H1 (cell line): ENCODE measurements around the gene LDAH. TPM values are rescaled to one million over a fixed set of nuclear protein-coding genes. Genes with fewer than 3 reads are reported as not detected.

Experiments used
- CTCF ChIA-PET: fragments of 300-600 bp; sonication (Branson Sonifier 250); formaldehyde crosslinking; loops from one replicate; lab custom pipeline; 2021; ENCODE audit not compliant: partially characterized antibody; lab: Charles Lee
- POLR2A ChIA-PET: fragments of 300-600 bp; sonication (Branson Sonifier 250); formaldehyde crosslinking; loops from one replicate; lab custom pipeline; 2021; ENCODE audit warnings: inconsistent platforms; ENCODE audit not compliant: partially characterized antibody; lab: Charles Lee
- DNase-seq, 2 experiments: peaks; one replicate each; pipeline versions ENCODE4 v3.0.0 to v3.0.0-alpha.2; 2010 to 2022; ENCODE audit warnings: low spot score in 2 of 2, low read depth in 1 of 2, mixed read lengths in 1 of 2
- FAIRE-seq: peaks from 2 replicates; lab custom pipeline; 2011; peaks lifted over from hg19 to GRCh38; lab: Jason Lieb, UNC
- H2AFZ ChIP-seq: 2 replicates; pipeline ENCODE4 v1.8.1; 2012; ENCODE audit warnings: low read length, inconsistent platforms
- H2AK5ac ChIP-seq: 2 replicates; pipeline ENCODE4 v1.6.1; 2013; ENCODE audit warnings: low read depth, low read length
- H2BK120ac ChIP-seq: replicated peaks from 2 replicates; pipeline ENCODE3; 2013; ENCODE audit warnings: low read depth, low read length, inconsistent platforms
- H2BK12ac ChIP-seq: 2 replicates; pipeline ENCODE4 v1.6.1; 2013; ENCODE audit warnings: low read depth, low read length
- H2BK15ac ChIP-seq: 2 replicates; pipeline ENCODE4 v1.6.1; 2013; ENCODE audit warnings: low read length
- H2BK20ac ChIP-seq: 2 replicates; pipeline ENCODE4 v1.6.1; 2013; ENCODE audit warnings: low read length
- H2BK5ac ChIP-seq: 2 replicates; pipeline ENCODE4 v1.6.1; 2013; ENCODE audit warnings: low read depth, low read length
- H3K14ac ChIP-seq: 2 replicates; pipeline ENCODE4 v1.6.1; 2013; ENCODE audit warnings: inconsistent platforms; ENCODE audit not compliant: insufficient read length
- H3K18ac ChIP-seq: 2 replicates; pipeline ENCODE4 v1.6.1; 2013; ENCODE audit warnings: low read length; ENCODE audit errors: extremely low read depth
- H3K23ac ChIP-seq: 2 replicates; pipeline ENCODE4 v1.6.1; 2013; ENCODE audit warnings: inconsistent platforms; ENCODE audit not compliant: insufficient read length
- H3K23me2 ChIP-seq: 2 replicates; pipeline ENCODE4 v1.6.1; 2013; ENCODE audit warnings: low read depth, low read length
- H3K27ac ChIP-seq: 2 replicates; pipeline ENCODE4 v1.6.1; 2011; ENCODE audit warnings: low read depth, low read length, inconsistent platforms
- H3K27me3 ChIP-seq, 4 experiments: replicated peaks in 1 of 4; 1 replicate in 1 of 4; 2 replicates in 3 of 4; pipeline versions ENCODE4 v1.6.1 to v1.8.1; 2011 to 2013; ENCODE audit warnings: low read length in 3 of 4, mild to moderate bottlenecking in 3 of 4, inconsistent platforms in 2 of 4, mixed read lengths in 2 of 4, moderate library complexity in 1 of 4; ENCODE audit not compliant: control insufficient read depth in 3 of 4, insufficient read depth in 3 of 4; ENCODE audit errors: extremely low read depth in 1 of 4
- H3K36me3 ChIP-seq, 4 experiments: 2 replicates each; pipeline versions ENCODE4 v1.6.1 to v1.8.1; 2011 to 2013; ENCODE audit warnings: mild to moderate bottlenecking in 4 of 4, low read length in 3 of 4, moderate library complexity in 2 of 4, control low read depth in 1 of 4, inconsistent platforms in 1 of 4; ENCODE audit not compliant: insufficient read depth in 4 of 4, control insufficient read depth in 2 of 4
- H3K4ac ChIP-seq: replicated peaks from 2 replicates; pipeline ENCODE3; 2013; ENCODE audit warnings: low read length, low read depth, mixed read lengths, inconsistent platforms; ENCODE audit not compliant: insufficient read length
- H3K4me1 ChIP-seq, 4 experiments: replicated peaks in 1 of 4; 1 replicate in 1 of 4; 2 replicates in 3 of 4; pipeline versions ENCODE4 v1.6.1 to v1.8.1; 2011 to 2013; ENCODE audit warnings: low read length in 3 of 4, inconsistent platforms in 2 of 4, mixed read lengths in 1 of 4; ENCODE audit not compliant: insufficient read depth in 4 of 4, control insufficient read depth in 3 of 4
- H3K4me2 ChIP-seq, 2 experiments: 2 replicates each; pipeline versions ENCODE4 v1.6.1 to v1.8.1; 2011 to 2013; ENCODE audit warnings: low read depth in 2 of 2, low read length in 2 of 2, control low read depth in 1 of 2, inconsistent platforms in 1 of 2, mild to moderate bottlenecking in 1 of 2; ENCODE audit not compliant: insufficient read depth in 1 of 2
- H3K4me3 ChIP-seq, 4 experiments: fragments of 200-600, 300-600 bp in 1 of 4; sonication (generic), shearing (Covaris generic), sonication (Bioruptor Twin) in 1 of 4; 2 replicates each; pipeline versions ENCODE4 v1.5.1 to v1.8.1; 2011 to 2016; ENCODE audit warnings: low read length in 4 of 4, low read depth in 3 of 4, control low read depth in 2 of 4, inconsistent platforms in 2 of 4, mild to moderate bottlenecking in 2 of 4, mixed read lengths in 1 of 4, moderate library complexity in 1 of 4; ENCODE audit not compliant: insufficient read depth in 2 of 4; ENCODE audit errors: extremely low read depth in 1 of 4
- H3K56ac ChIP-seq: replicated peaks from 2 replicates; pipeline ENCODE3; 2013; ENCODE audit warnings: low read depth, mild to moderate bottlenecking, mixed read lengths, low read length, inconsistent platforms; ENCODE audit not compliant: insufficient read length
- H3K79me1 ChIP-seq: 2 replicates; pipeline ENCODE4 v1.6.1; 2013; ENCODE audit warnings: low read depth, low read length, control low read depth
- H3K79me2 ChIP-seq, 2 experiments: 2 replicates each; pipeline versions ENCODE4 v1.6.1 to v1.8.1; 2012 to 2013; ENCODE audit warnings: low read length in 2 of 2, mild to moderate bottlenecking in 2 of 2, inconsistent platforms in 1 of 2; ENCODE audit not compliant: insufficient read depth in 2 of 2, control insufficient read depth in 1 of 2
- H3K9ac ChIP-seq, 4 experiments: replicated peaks in 1 of 4; 1 replicate in 1 of 4; 2 replicates in 3 of 4; pipeline versions ENCODE4 v1.6.1 to v1.8.1; 2011 to 2013; ENCODE audit warnings: low read depth in 3 of 4, low read length in 3 of 4, control low read depth in 2 of 4, mild to moderate bottlenecking in 2 of 4, moderate library complexity in 2 of 4, inconsistent platforms in 1 of 4; ENCODE audit errors: extremely low read depth in 1 of 4
- H3K9me3 ChIP-seq, 2 experiments: 2 replicates each; pipeline versions ENCODE4 v1.6.1 to v1.8.1; 2012 to 2013; ENCODE audit warnings: mild to moderate bottlenecking in 2 of 2, moderate library complexity in 2 of 2, control low read depth in 1 of 2, inconsistent platforms in 1 of 2, low read depth in 1 of 2, low read length in 1 of 2, mixed read lengths in 1 of 2; ENCODE audit not compliant: insufficient read depth in 2 of 2
- H4K20me1 ChIP-seq, 2 experiments: replicated peaks in 1 of 2; 2 replicates each; pipeline versions ENCODE3 to v1.8.1; 2011 to 2013; ENCODE audit warnings: inconsistent platforms in 2 of 2, low read length in 2 of 2, mild to moderate bottlenecking in 1 of 2; ENCODE audit not compliant: insufficient read depth in 2 of 2, control insufficient read depth in 1 of 2
- H4K5ac ChIP-seq: 2 replicates; pipeline ENCODE4 v1.6.1; 2013; ENCODE audit warnings: low read length, low read depth, mixed read lengths, inconsistent platforms; ENCODE audit not compliant: insufficient read length
- H4K8ac ChIP-seq: 2 replicates; pipeline ENCODE4 v1.8.0; 2013; ENCODE audit warnings: mild to moderate bottlenecking, moderate library complexity, low read length, inconsistent platforms; ENCODE audit not compliant: insufficient read depth; ENCODE audit errors: extremely low read depth
- H4K91ac ChIP-seq: replicated peaks from 2 replicates; pipeline ENCODE3; 2013; ENCODE audit warnings: low read length, mixed read lengths, inconsistent platforms; ENCODE audit not compliant: insufficient read length
- CBX5 ChIP-seq: fragments of 300-800, 300-1000 bp; sonication (generic); IDR thresholded peaks from 2 replicates; pipeline ENCODE4 v1.7.1; 2016; ENCODE audit warnings: antibody characterized with exemption, low read length, low read depth
- CTCF ChIP-seq, 3 experiments: IDR thresholded peaks; 1 replicate in 2 of 3; 2 replicates in 1 of 3; pipeline versions ENCODE4 v1.5.1 to v1.6.1; 2011; ENCODE audit warnings: low read length in 3 of 3, mild to moderate bottlenecking in 3 of 3, inconsistent platforms in 2 of 3, low read depth in 1 of 3, moderate library complexity in 1 of 3; ENCODE audit not compliant: insufficient read depth in 1 of 3; ENCODE audit errors: control extremely low read depth in 1 of 3
- RXRA ChIP-seq: IDR thresholded peaks from 2 replicates; pipeline ENCODE4 v1.6.1; 2011; ENCODE audit warnings: low read depth, mild to moderate bottlenecking, low read length, moderate library complexity; ENCODE audit not compliant: insufficient read depth
- SP1 ChIP-seq: IDR thresholded peaks from 2 replicates; pipeline ENCODE4 v1.6.1; 2011; ENCODE audit warnings: low read depth, low read length
- TBP ChIP-seq: IDR thresholded peaks from 2 replicates; pipeline ENCODE4 v1.6.1; 2011; ENCODE audit warnings: low read depth, low read length, improper control_type of control experiment
- ZNF274 ChIP-seq: IDR thresholded peaks from 2 replicates; pipeline ENCODE4 v1.7.0; 2012; ENCODE audit warnings: low read length, borderline replicate concordance; ENCODE audit errors: extremely low read depth
- WGBS, 2 experiments: shearing (Covaris generic) in 1 of 2; methylation state at CpG; one replicate each; pipeline versions ENCODE4 v1.1.6 to v1.1.7; 2013 to 2015; ENCODE audit warnings: low lambda C conversion rate in 2 of 2, mixed read lengths in 2 of 2, inconsistent platforms in 1 of 2, low coverage in 1 of 2, missing lambda C conversion rate in 1 of 2; ENCODE audit not compliant: insufficient replicate concordance in 2 of 2, insufficient coverage in 1 of 2, insufficient read length in 1 of 2; ENCODE audit errors: extremely low coverage in 1 of 2, missing lambda C conversion rate in 1 of 2; 5-methylcytosine and 5-hydroxymethylcytosine counted together
- polyA plus RNA-seq, 7 experiments: library from polyadenylated mRNA; depleted of rRNA in 3 of 7; stranded (reverse) in 5 of 7; unstranded in 2 of 7; fragments of >200 nt in 5 of 7; fragments of 200-250 nt in 2 of 7; gene quantifications; 1 replicate in 5 of 7; 2 replicates in 1 of 7; 4 replicates in 1 of 7; pipeline versions ENCODE4 v1.2.1 to v1.2.3, GENCODE V29; 2011 to 2013; ENCODE audit warnings: missing spikeins in 2 of 7, mixed read lengths in 2 of 7
- total RNA-seq: library from RNA; stranded (reverse); fragmentation: NEBNext Ultra II Directional; extraction: Animal tissue kit (Norgen Biotek cat#: 25700); gene quantifications from 2 replicates; pipeline ENCODE4 v1.2.1, GENCODE V29; 2021
- TF ChIP-seq, protein P1 (sequence below): IDR thresholded peaks from 2 replicates; pipeline ENCODE4 v1.6.1; 2011; ENCODE audit warnings: low read length, improper control_type of control experiment

Gene LDAH
- total and polyA plus RNA-seq, 2 of the 8 experiments (the other 6 are each of a cell fraction or from before 2014, with no cell fraction given): 10.9 to 26.3 TPM

DNA sequence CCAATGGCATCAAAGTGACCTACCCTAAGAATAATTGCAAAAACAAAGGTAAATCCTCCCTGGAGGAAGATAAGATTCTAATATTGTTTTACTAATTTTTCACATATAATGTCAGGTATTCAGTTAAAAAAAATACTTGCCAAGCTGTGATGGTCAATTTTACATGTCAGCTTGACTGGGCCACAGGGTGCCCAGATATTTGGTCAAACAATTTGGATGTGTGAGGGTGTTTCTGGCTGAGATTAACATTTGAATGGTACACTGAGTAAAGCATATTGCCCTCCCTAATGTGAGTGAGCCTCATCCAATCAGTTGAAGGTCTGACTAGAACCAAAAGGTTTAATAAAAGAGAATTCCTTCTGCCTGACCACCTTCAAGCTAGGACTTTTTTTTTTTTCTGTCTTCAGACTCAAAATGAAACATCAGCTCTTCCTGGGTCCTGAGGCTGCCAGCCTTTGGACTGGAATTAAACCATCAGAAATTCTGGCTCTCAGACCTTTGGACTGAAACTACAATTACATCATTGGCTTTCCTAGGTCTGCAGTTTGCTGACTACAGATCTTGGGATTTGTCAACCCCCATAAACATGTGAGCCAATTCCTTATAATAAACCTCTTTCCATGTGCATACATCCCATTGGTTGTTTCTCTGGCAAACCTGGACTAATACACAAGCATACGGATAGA lies 65.4 kb downstream of the LDAH start:
- no peak overlapping the region for H3K23ac ChIP-seq
- H2BK15ac ChIP-seq: no peak overlapping the region
- H3K27ac ChIP-seq: no peak overlapping the region
- H3K27me3 ChIP-seq: no peaks in the 10 kb centered on the region
- no peak overlapping the region for H2BK12ac ChIP-seq
- H3K36me3 ChIP-seq: peaks cover 0 to 3% (median 1%) of the 10 kb centered on the region in 4 experiments; a peak in 4 of 8 replicates
- H3K18ac ChIP-seq: no peak overlapping the region
- H4K20me1 ChIP-seq: no peaks in the 10 kb centered on the region
- no peak overlapping the region for H2BK120ac ChIP-seq
- H3K9ac ChIP-seq: no peak overlapping the region
- no peaks in the 10 kb centered on the region for H3K79me1 ChIP-seq
- no peak overlapping the region for H3K4me3 ChIP-seq
- 94% methylated on average over 1 of the region's 1 CpG; no CpG with 5 or more reads in 1 of the 2 experiments for WGBS, 2 experiments
- H3K9me3 ChIP-seq: peaks cover 0 to 5% of the 10 kb centered on the region in 2 experiments; a peak in 1 of 4 replicates
- DNase-seq (no peak), FAIRE-seq (no peak)
- no peak overlapping the region for H2AFZ ChIP-seq
- H2BK20ac ChIP-seq: no peak overlapping the region
- no peak overlapping the region for H3K4me2 ChIP-seq
- no peak overlapping the region for H3K4ac ChIP-seq
- no peaks in the 10 kb centered on the region for H3K23me2 ChIP-seq
- H4K91ac ChIP-seq: no peak overlapping the region
- H3K79me2 ChIP-seq: no peaks in the 10 kb centered on the region
- H3K4me1 ChIP-seq: no peaks in the 10 kb centered on the region
- no peak overlapping the region for H4K5ac ChIP-seq
- no peak overlapping the region for H2AK5ac ChIP-seq
- no peak overlapping the region for H4K8ac ChIP-seq
- H3K56ac ChIP-seq: no peak overlapping the region
- no peak for TF ChIP-seq CTCF (IDR thresholded peaks at IDR 0.05; ENCODE audit: control extremely low read depth in 1 of 3, insufficient read depth in 1 of 3, low read depth in 1 of 3, low read length in 3 of 3)
- TF ChIP-seq, protein P1, sequence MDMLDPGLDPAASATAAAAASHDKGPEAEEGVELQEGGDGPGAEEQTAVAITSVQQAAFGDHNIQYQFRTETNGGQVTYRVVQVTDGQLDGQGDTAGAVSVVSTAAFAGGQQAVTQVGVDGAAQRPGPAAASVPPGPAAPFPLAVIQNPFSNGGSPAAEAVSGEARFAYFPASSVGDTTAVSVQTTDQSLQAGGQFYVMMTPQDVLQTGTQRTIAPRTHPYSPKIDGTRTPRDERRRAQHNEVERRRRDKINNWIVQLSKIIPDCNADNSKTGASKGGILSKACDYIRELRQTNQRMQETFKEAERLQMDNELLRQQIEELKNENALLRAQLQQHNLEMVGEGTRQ: no peak
- TF ChIP-seq ZNF274: no peak
- no peak for TF ChIP-seq SP1
- no peak for TF ChIP-seq RXRA
- no peak for TF ChIP-seq TBP
- TF ChIP-seq CBX5: no peak
- ChIA-PET POLR2A (no interaction called here), CTCF (interaction anchor here (0.9 to 3.7 kb wide), 7 partner anchors 9 to 96 kb away, joined by 3 to 18 read pairs (median 5); no protein-coding TSS in a partner anchor)
- no peak overlapping the region for H2BK5ac ChIP-seq
- H3K14ac ChIP-seq: no peak overlapping the region
